ENCODE data around the gene PAK4. TPM values are rescaled to one million over a fixed set of nuclear protein-coding genes. Genes with fewer than 3 reads are reported as not detected.

PAK4 gene
- total and polyA plus RNA-seq, 8 donors, result 4.2 to 80.4 (median 24.4) TPM

GRCh38 chr19:39146091-39146490 lies 20.5 kb downstream of the PAK4 start:
- H3K27me3 ChIP-seq, result no peaks in the 10 kb centered on the region
- no peaks in the 10 kb centered on the region for H3K9me3 ChIP-seq
- TF ChIP-seq POLR2AphosphoS5 (IDR thresholded peaks at IDR 0.05) (no peak), EP300 (IDR thresholded peaks at IDR 0.05) (no peak), POLR2A (IDR thresholded peaks at IDR 0.05) (no peak)
- TF ChIP-seq, protein P1, sequence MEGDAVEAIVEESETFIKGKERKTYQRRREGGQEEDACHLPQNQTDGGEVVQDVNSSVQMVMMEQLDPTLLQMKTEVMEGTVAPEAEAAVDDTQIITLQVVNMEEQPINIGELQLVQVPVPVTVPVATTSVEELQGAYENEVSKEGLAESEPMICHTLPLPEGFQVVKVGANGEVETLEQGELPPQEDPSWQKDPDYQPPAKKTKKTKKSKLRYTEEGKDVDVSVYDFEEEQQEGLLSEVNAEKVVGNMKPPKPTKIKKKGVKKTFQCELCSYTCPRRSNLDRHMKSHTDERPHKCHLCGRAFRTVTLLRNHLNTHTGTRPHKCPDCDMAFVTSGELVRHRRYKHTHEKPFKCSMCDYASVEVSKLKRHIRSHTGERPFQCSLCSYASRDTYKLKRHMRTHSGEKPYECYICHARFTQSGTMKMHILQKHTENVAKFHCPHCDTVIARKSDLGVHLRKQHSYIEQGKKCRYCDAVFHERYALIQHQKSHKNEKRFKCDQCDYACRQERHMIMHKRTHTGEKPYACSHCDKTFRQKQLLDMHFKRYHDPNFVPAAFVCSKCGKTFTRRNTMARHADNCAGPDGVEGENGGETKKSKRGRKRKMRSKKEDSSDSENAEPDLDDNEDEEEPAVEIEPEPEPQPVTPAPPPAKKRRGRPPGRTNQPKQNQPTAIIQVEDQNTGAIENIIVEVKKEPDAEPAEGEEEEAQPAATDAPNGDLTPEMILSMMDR (IDR thresholded peaks at IDR 0.05), result no peak
- H3K36me3 ChIP-seq, result peaks cover 0 to 6% (median 0%) of the 10 kb centered on the region in 4 donors
- WGBS, 5 donors, result 96 to 100% (median 96%) methylated on average over 1 of the region's 1 CpG
- intact Hi-C loops (cut with DNase I; ENCODE audit: low total_unique reads), result no loop called here
- peak overlapping the region; percentile 66 to 85 (median 81) for H3K27ac ChIP-seq
- no peak overlapping the region for H3K4me3 ChIP-seq
- no peak for DNase-seq
- H3K4me1 ChIP-seq, result peaks cover 37 to 68% (median 49%) of the 10 kb centered on the region in 4 donors

DNA sequence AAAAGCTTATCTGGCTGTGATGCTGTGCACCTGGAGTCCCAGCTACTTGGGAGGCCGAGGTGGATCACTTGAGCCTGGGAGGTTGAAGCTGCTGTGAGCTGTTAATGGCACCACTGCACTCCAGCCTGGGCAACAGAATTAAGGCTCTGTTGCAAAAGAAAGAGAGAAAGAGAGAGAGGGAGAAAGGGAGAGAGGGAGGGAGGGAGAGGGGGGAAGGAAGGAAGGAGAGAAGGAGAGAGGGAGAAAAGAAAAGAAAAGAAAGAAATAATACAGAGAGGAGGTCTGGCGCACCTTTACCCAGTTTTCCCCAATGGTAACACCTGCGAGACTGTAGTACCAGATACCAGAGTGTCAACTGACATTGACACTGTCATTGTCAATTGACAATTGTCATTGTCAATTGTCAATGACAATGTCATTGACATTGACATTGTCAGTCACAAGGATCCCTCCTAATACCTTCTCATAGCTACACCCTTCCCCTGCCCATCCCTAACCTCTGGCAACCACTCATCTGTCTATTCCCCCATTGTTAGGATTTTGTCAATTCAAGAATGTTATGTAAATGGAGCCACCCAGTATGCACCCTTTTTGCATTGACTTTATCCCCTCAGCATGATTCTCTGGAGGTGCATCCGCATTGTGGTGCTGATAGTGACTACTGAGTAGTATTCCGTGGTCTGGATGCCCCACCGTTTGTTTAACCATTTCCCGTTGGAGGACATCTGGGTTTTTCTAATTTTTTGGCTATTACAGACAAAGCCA lies 21.3 kb downstream of the PAK4 start:
- Histone ChIP-seq H3K4me3 (no peak overlapping the region), H3K9me3 (no peaks in the 10 kb centered on the region), H3K27ac (peak overlapping the region in 3 of 5 donors; percentile 76 to 85 (median 81)), H3K4me1 (peaks cover 38 to 71% (median 51%) of the 10 kb centered on the region in 4 donors), H3K36me3 (peaks cover 0 to 6% (median 0%) of the 10 kb centered on the region in 4 donors), H3K27me3 (no peaks in the 10 kb centered on the region)
- intact Hi-C loops (cut with DNase I; ENCODE audit: low total_unique reads), result no loop called here
- TF ChIP-seq POLR2A (IDR thresholded peaks at IDR 0.05) (no peak), EP300 (IDR thresholded peaks at IDR 0.05) (no peak), POLR2AphosphoS5 (IDR thresholded peaks at IDR 0.05) (no peak)
- TF ChIP-seq, protein P1 (IDR thresholded peaks at IDR 0.05), result no peak
- DNase-seq, result no peak
- WGBS, 5 donors, result 77 to 89% (median 81%) methylated on average over 7 of the region's 7 CpGs

DNA sequence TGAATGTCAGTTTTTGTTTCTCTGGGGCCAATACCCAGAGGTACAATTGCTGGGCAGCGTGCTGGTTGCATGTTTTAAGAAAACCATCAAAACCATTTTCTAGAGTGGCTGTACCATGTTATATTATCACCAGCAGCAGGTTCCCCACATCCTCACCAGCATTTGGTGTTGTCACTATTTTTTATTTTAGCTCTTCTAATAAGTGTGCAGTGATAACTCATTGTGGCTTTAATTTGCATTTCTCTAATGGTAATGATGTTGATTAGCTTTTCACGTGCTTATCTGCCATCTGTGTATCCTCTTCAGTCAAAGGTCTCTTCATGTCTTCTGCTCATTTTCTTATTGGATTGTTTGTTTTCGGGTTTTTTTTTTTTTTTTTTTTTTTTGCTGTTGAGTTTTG lies 21.9 kb downstream of the PAK4 start:
- Histone ChIP-seq H3K27me3 (no peaks in the 10 kb centered on the region), H3K27ac (no peak overlapping the region), H3K4me3 (no peak overlapping the region), H3K36me3 (peaks cover 0 to 6% (median 0%) of the 10 kb centered on the region in 4 donors), H3K9me3 (no peaks in the 10 kb centered on the region), H3K4me1 (peaks cover 38 to 65% (median 48%) of the 10 kb centered on the region in 4 donors)
- 84 to 92% (median 89%) methylated on average over 3 of the region's 3 CpGs for WGBS, 5 donors
- TF ChIP-seq POLR2AphosphoS5 (IDR thresholded peaks at IDR 0.05), result no peak
- TF ChIP-seq, protein P1 (IDR thresholded peaks at IDR 0.05), result no peak
- TF ChIP-seq POLR2A (IDR thresholded peaks at IDR 0.05), result no peak
- no peak for TF ChIP-seq EP300 (IDR thresholded peaks at IDR 0.05)
- intact Hi-C loops (cut with DNase I; ENCODE audit: low total_unique reads), result no loop called here
- no peak for DNase-seq

DNA sequence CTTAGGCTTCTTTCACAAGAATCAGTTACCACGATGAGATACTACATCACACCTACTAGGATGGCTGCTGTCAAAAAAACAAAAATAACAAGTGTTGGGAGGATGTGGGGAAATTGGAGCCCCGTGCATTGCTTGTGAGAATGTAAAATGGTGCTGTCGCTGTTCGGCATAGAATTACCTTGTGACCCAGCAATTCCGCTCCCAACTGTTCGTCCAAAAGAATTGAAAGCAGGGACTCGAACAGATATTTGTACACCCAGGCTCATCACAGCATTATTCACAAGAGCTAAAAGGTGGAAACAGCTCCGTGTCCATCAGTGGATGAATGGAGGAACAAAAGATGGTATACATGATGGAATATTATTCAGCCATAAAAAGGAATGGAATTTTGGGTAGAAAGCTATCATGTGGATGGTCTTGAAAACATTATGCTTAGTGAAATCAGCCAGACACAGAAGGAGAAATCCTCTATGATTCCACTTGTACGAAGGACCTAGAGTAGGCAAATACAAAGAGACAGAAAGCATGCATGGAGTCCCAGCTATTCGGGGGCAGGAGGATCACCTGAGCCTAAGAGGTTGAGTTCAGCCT lies 23.4 kb downstream of the PAK4 start:
- H3K27me3 ChIP-seq, result no peaks in the 10 kb centered on the region
- H3K36me3 ChIP-seq, result peaks cover 0 to 6% (median 0%) of the 10 kb centered on the region in 4 donors
- DNase-seq, result no peak
- no peak overlapping the region for H3K4me3 ChIP-seq
- intact Hi-C loops (cut with DNase I; ENCODE audit: low total_unique reads), result no loop called here
- TF ChIP-seq POLR2A (IDR thresholded peaks at IDR 0.05) (no peak), EP300 (IDR thresholded peaks at IDR 0.05) (no peak), POLR2AphosphoS5 (IDR thresholded peaks at IDR 0.05) (no peak)
- TF ChIP-seq, protein P1 (IDR thresholded peaks at IDR 0.05), result no peak
- 94 to 98% (median 97%) methylated on average over 10 of the region's 10 CpGs for WGBS, 5 donors
- H3K27ac ChIP-seq, result no peak overlapping the region
- peaks cover 39 to 58% (median 50%) of the 10 kb centered on the region in 4 donors for H3K4me1 ChIP-seq
- no peaks in the 10 kb centered on the region for H3K9me3 ChIP-seq
